Heart right ventricle (tissue), 16 donors: Measurements from ENCODE around the gene NOPCHAP1. TPM values are rescaled to one million over a fixed set of nuclear protein-coding genes. Genes with fewer than 3 reads are reported as not detected.

Experiments used
- ATAC-seq, 8 donors: fragments of 200-7000 bp; cut with Tn5 transposase; one replicate each; pipeline ENCODE4 v1.9.1; 2020; ENCODE audit warnings: mild to moderate bottlenecking in 8 of 8, moderate library complexity in 8 of 8, moderate number of reproducible peaks in 1 of 8
- DNase-seq, 2 donors: peaks; one replicate each; pipeline ENCODE4 v3.0.0-alpha.2; 2020
- H3K27ac ChIP-seq, 10 donors: fragments of 200-600 bp; sonication (generic) in 2 of 10; one replicate each; pipeline versions ENCODE4 v1.5.0 to v1.8.0; 2020 to 2022; ENCODE audit warnings: mild to moderate bottlenecking in 3 of 10
- H3K27me3 ChIP-seq, 7 donors: fragments of 200-600 bp; one replicate each; pipeline ENCODE4 v1.8.0; 2021 to 2022; ENCODE audit warnings: mild to moderate bottlenecking in 2 of 7
- H3K36me3 ChIP-seq, 9 donors: fragments of 200-600 bp; sonication (generic) in 1 of 9; one replicate each; pipeline versions ENCODE4 v1.5.0 to v1.8.0; 2020 to 2022; ENCODE audit warnings: mild to moderate bottlenecking in 2 of 9
- H3K4me1 ChIP-seq, 9 donors: fragments of 200-600 bp; sonication (generic) in 1 of 9; one replicate each; pipeline versions ENCODE4 v1.5.0 to v1.8.0; 2020 to 2022; ENCODE audit warnings: mild to moderate bottlenecking in 4 of 9
- H3K4me3 ChIP-seq, 10 donors: fragments of 200-600 bp; sonication (generic) in 2 of 10; one replicate each; pipeline versions ENCODE4 v1.5.0 to v1.8.0; 2020 to 2022; ENCODE audit warnings: mild to moderate bottlenecking in 7 of 10, moderate library complexity in 2 of 10
- H3K9me3 ChIP-seq, 11 donors: fragments of 200-600 bp in 10 of 11; sonication (generic) in 2 of 11; one replicate each; pipeline versions ENCODE4 v1.5.0 to v1.8.0; 2013 to 2022; ENCODE audit warnings: mild to moderate bottlenecking in 2 of 11, control low read depth in 1 of 11, moderate library complexity in 1 of 11
- CTCF ChIP-seq, 9 donors: fragments of 200-600 bp; sonication (generic) in 2 of 9; IDR thresholded peaks; one replicate each; pipeline versions ENCODE4 v1.5.0 to v1.8.0; 2021 to 2022; ENCODE audit warnings: antibody characterized with exemption in 9 of 9, mild to moderate bottlenecking in 5 of 9, moderate library complexity in 1 of 9
- WGBS, 2 donors: extraction: QIAGEN DNeasy Blood & Tissue Kit; methylation state at CpG; one replicate each; pipeline ENCODE4 v1.1.7; 2013; ENCODE audit warnings: inconsistent platforms in 1 of 2; 5-methylcytosine and 5-hydroxymethylcytosine counted together
- intact Hi-C, 10 donors: fragments of 100-400 bp; cut with DNase I; formaldehyde crosslinking; loops; one replicate each; pipeline versions ENCODE4 v1.11.1 to v1.14.2; 2022
- polyA plus RNA-seq, 2 donors: library from polyadenylated mRNA; stranded (reverse); fragments of 200-250 nt; gene quantifications; one replicate each; pipeline ENCODE4 v1.2.3, GENCODE V29; 2013
- total RNA-seq, 10 donors: library from RNA; stranded (reverse); fragmentation: NEBNext Ultra II Directional in 3 of 10; extraction: Animal tissue kit (Norgen Biotek cat#: 25700) in 3 of 10; gene quantifications; one replicate each; pipeline versions ENCODE4 v1.2.1 to v1.2.4, GENCODE V29; 2021 to 2023
- donor health status: Arrhythmogenic right ventricular cardiomyopathy.
- donor health status: ischemic (EF 13 %, LVEDD 7.1; RV severe dilation, severe dysfunction).
- donor health status: healthy with polysubstance abuse.
- donor health status: DM: no; HTN: yes; CAD: no.
- donor health status: DM: no; HTN: no; CAD: no.
- donor health status: ischemic (EF 25% LVEDD 6.9; RV normal size, moderate dysfunction).
- donor health status: ischemic (EF 25% LVEDD 5.7; RV mildly dilated, moderate dysfunction).
- donor health status: healthy.
- donor health status: DM: yes; HTN: yes; CAD: no.
- donor health status: Ischemic cardiomyopathy.
- donor health status: ischemic (EF 35%, LVEDD 5.7; RV mildly dilated, moderate dysfunction).
- donor health status: nonischemic (EF 11% LVEDD 7.7; RV severe dilation, severe dysfunction).
- donor health status: DM: yes; HTN: yes; CAD: no.
- donor health status: PGD.
- donor health status: ischemic (EF 29% LVEDD 5.4; RV normal size, mild dysfunction).
- donor health status: nonischemic (EF 23%, LVEDD 6.1; RV moderate dilation, normal function).

The NOPCHAP1 gene
- total and polyA plus RNA-seq, 12 donors: 4.5 to 14.5 (median 10.9) TPM

- H3K27ac ChIP-seq: no peak overlapping the region
- H3K4me1 ChIP-seq: no peaks in the 10 kb centered on the region
- peaks cover 0 to 85% (median 7%) of the 10 kb centered on the region in 9 donors for H3K36me3 ChIP-seq
- ATAC-seq (no peak), DNase-seq (no peak)
- WGBS, 2 donors: 92 to 95% methylated on average over 9 of the region's 9 CpGs
- H3K9me3 ChIP-seq: peaks cover 0 to 27% (median 0%) of the 10 kb centered on the region in 11 donors
- intact Hi-C loops: no loop called here
- H3K27me3 ChIP-seq: no peaks in the 10 kb centered on the region
- no peak for TF ChIP-seq CTCF (IDR thresholded peaks at IDR 0.05)
- no peak overlapping the region for H3K4me3 ChIP-seq
Measured at GRCh38 chr12:105013892-105014291, 27.8 kb downstream of the NOPCHAP1 start.

GRCh38 chr12:105014603-105015002 is 28.5 kb downstream of the NOPCHAP1 start:
- Histone ChIP-seq H3K9me3 (peaks cover 0 to 22% (median 0%) of the 10 kb centered on the region in 11 donors), H3K27me3 (no peaks in the 10 kb centered on the region), H3K27ac (no peak overlapping the region), H3K36me3 (peaks cover 0 to 85% (median 7%) of the 10 kb centered on the region in 9 donors), H3K4me1 (no peaks in the 10 kb centered on the region), H3K4me3 (no peak overlapping the region)
- no peak for TF ChIP-seq CTCF (IDR thresholded peaks at IDR 0.05)
- intact Hi-C loops: no loop called here
- ATAC-seq (no peak), DNase-seq (no peak)
- WGBS, 2 donors: 94 to 95% methylated on average over 2 of the region's 2 CpGs

GRCh38 chr12:105015543-105015942 is 29.4 kb downstream of the NOPCHAP1 start:
- WGBS, 2 donors: 93 to 96% methylated on average over 4 of the region's 4 CpGs
- H3K27ac ChIP-seq: no peak overlapping the region
- H3K4me3 ChIP-seq: no peak overlapping the region
- no peaks in the 10 kb centered on the region for H3K27me3 ChIP-seq
- peaks cover 0 to 75% (median 3%) of the 10 kb centered on the region in 9 donors for H3K36me3 ChIP-seq
- no peak for TF ChIP-seq CTCF (IDR thresholded peaks at IDR 0.05)
- DNase-seq (no peak), ATAC-seq (no peak)
- no peaks in the 10 kb centered on the region for H3K4me1 ChIP-seq
- intact Hi-C loops: no loop called here
- H3K9me3 ChIP-seq: peaks cover 0 to 13% (median 0%) of the 10 kb centered on the region in 11 donors

- no peaks in the 10 kb centered on the region for H3K4me1 ChIP-seq
- H3K27ac ChIP-seq: no peak overlapping the region
- no peaks in the 10 kb centered on the region for H3K9me3 ChIP-seq
- H3K4me3 ChIP-seq: no peak overlapping the region
- DNase-seq (no peak), ATAC-seq (no peak)
- intact Hi-C loops: no loop called here
- WGBS, 2 donors: 91 to 92% methylated on average over 4 of the region's 4 CpGs
- peaks cover 0 to 51% (median 3%) of the 10 kb centered on the region in 9 donors for H3K36me3 ChIP-seq
- TF ChIP-seq CTCF (IDR thresholded peaks at IDR 0.05): no peak
- no peaks in the 10 kb centered on the region for H3K27me3 ChIP-seq
Measured at GRCh38 chr12:105018012-105018411, 31.9 kb downstream of the NOPCHAP1 start.
